GM19193 (cell line): ENCODE measurements around the gene FBXO22.

Source experiments
- POLR2A ChIP-seq: IDR thresholded peaks from 4 replicates; pipeline ENCODE4 v1.6.1; 2011; ENCODE audit not compliant: insufficient read depth, insufficient read length; ENCODE audit errors: extremely low read depth

Gene FBXO22

GRCh38 chr15:75948761-75949296 is 45.2 kb downstream of the FBXO22 start:
- TF ChIP-seq POLR2A: no peak

- TF ChIP-seq POLR2A: no peak
These were observed 48.8 kb downstream of the FBXO22 start for GRCh38 chr15:75952525-75952924.

- no peak for TF ChIP-seq POLR2A
These were observed 52.0 kb downstream of the FBXO22 start for GRCh38 chr15:75955720-75956119.

GRCh38 chr15:75961331-75961730 is 57.7 kb downstream of the FBXO22 start:
- no peak for TF ChIP-seq POLR2A

GRCh38 chr15:75966073-75966472 is 62.4 kb downstream of the FBXO22 start:
- no peak for TF ChIP-seq POLR2A

- TF ChIP-seq POLR2A: no peak
These were observed 77.6 kb downstream of the FBXO22 start for GRCh38 chr15:75981149-75981815.

- TF ChIP-seq POLR2A: no peak
These were observed 78.8 kb downstream of the FBXO22 start for GRCh38 chr15:75982468-75982867.

- no peak for TF ChIP-seq POLR2A
These were observed 82.3 kb downstream of the FBXO22 start for GRCh38 chr15:75985971-75986370.

GRCh38 chr15:75989045-75989444 is 85.4 kb downstream of the FBXO22 start:
- TF ChIP-seq POLR2A: no peak

GRCh38 chr15:75989875-75990274 is 86.2 kb downstream of the FBXO22 start:
- TF ChIP-seq POLR2A: no peak
